HCT116 (cell line): ENCODE data around the gene LRBA. TPM values are rescaled to one million over a fixed set of nuclear protein-coding genes. Genes with fewer than 3 reads are reported as not detected.

ENCODE experiments used
- ATAC-seq: fragments of 200-7000 bp; cut with Tn5 transposase; 2 replicates; pipeline ENCODE4 v1.9.1; 2020; ENCODE audit warnings: mild to moderate bottlenecking, moderate library complexity
- BruUV-seq: library from RNA; stranded (reverse); fragments of 400-500 nt; replicated peaks from 2 replicates; lab custom pipeline; 2021; lab: Mats Ljungman, UMichigan
- CTCF ChIA-PET: fragments of 300-600 bp; sonication (Branson Sonifier 250); formaldehyde crosslinking; loops from one replicate; lab custom pipeline; 2021; ENCODE audit warnings: antibody characterized with exemption; lab: Charles Lee
- POLR2A ChIA-PET: fragments of 300-600, 350-600 bp; sonication (Branson Sonifier 250); formaldehyde crosslinking; loops from one replicate; lab custom pipeline; 2021; ENCODE audit warnings: antibody characterized with exemption; lab: Charles Lee
- RAD21 ChIA-PET, 2 experiments: fragments of 300-600 bp; sonication (Branson Sonifier 250); formaldehyde crosslinking; loops; one replicate each; lab custom pipeline; 2023; ENCODE audit warnings: low total read pairs in 2 of 2; ENCODE audit not compliant: uncharacterized antibody in 2 of 2, unreplicated experiment in 2 of 2, low non-redundant PET in 1 of 2; lab: Charles Lee
- DNase-seq: peaks from one replicate; pipeline ENCODE4 v3.0.0-alpha.2; 2010; ENCODE audit warnings: low read depth, low spot score
- H2AFZ ChIP-seq: fragments of 200-600 bp; shearing (Covaris generic), sonication (generic); 2 replicates; pipeline ENCODE4 v1.6.1; 2017; ENCODE audit warnings: low read depth, mixed run types, mixed read lengths, antibody characterized with exemption, low read length; ENCODE audit not compliant: poor library complexity, severe bottlenecking
- H3K27ac ChIP-seq: 2 replicates; pipeline ENCODE4 v1.5.1; 2012; ENCODE audit warnings: low read depth, low read length
- H3K27me3 ChIP-seq: fragments of 200-600 bp; sonication (generic); 2 replicates; pipeline ENCODE4 v1.6.1; 2016; ENCODE audit warnings: mixed run types, low read length, mixed read lengths; ENCODE audit not compliant: insufficient read depth
- H3K36me3 ChIP-seq, 2 experiments: fragments of 200-500 bp in 1 of 2; fragments of 200-600 bp in 1 of 2; sonication (Bioruptor generic) in 1 of 2; sonication (generic) in 1 of 2; 2 replicates each; pipeline versions ENCODE4 v1.5.1 to v1.6.1; 2014 to 2016; ENCODE audit warnings: low read length in 2 of 2, inconsistent platforms in 1 of 2, mixed read lengths in 1 of 2, mixed run types in 1 of 2; ENCODE audit not compliant: insufficient read depth in 2 of 2, control insufficient read depth in 1 of 2
- H3K4me1 ChIP-seq, 2 experiments: fragments of 200-600 bp in 1 of 2; sonication (generic) in 1 of 2; 2 replicates each; pipeline versions ENCODE4 v1.5.1 to v1.6.1; 2012 to 2017; ENCODE audit warnings: low read length in 2 of 2, inconsistent platforms in 1 of 2, mild to moderate bottlenecking in 1 of 2, mixed read lengths in 1 of 2, mixed run types in 1 of 2, moderate library complexity in 1 of 2; ENCODE audit not compliant: insufficient read depth in 2 of 2, control insufficient read depth in 1 of 2
- H3K4me2 ChIP-seq: fragments of 200-600 bp; sonication (generic); 2 replicates; pipeline ENCODE4 v1.6.1; 2017; ENCODE audit warnings: mixed run types, low read length, mixed read lengths
- H3K4me3 ChIP-seq, 2 experiments: fragments of 200-600 bp in 1 of 2; sonication (generic) in 1 of 2; replicated peaks in 1 of 2; 2 replicates each; pipeline ENCODE4 v1.5.1; 2011 to 2016; ENCODE audit warnings: low read length in 2 of 2, control low read depth in 1 of 2, low read depth in 1 of 2, mild to moderate bottlenecking in 1 of 2, mixed read lengths in 1 of 2, mixed run types in 1 of 2
- H3K79me2 ChIP-seq: fragments of 200-600 bp; sonication (generic); 2 replicates; pipeline ENCODE4 v1.6.1; 2017; ENCODE audit warnings: mild to moderate bottlenecking, mixed run types, low read length, moderate library complexity, mixed read lengths; ENCODE audit not compliant: insufficient read depth
- H3K9ac ChIP-seq: fragments of 200-600 bp; sonication (generic); 2 replicates; pipeline ENCODE4 v1.6.1; 2016; ENCODE audit warnings: low read length, mixed read lengths
- H3K9me2 ChIP-seq: fragments of 200-600 bp; sonication (generic), shearing (Covaris generic); 2 replicates; pipeline ENCODE4 v1.6.1; 2017; ENCODE audit warnings: mixed run types, mild to moderate bottlenecking, moderate library complexity; ENCODE audit not compliant: insufficient read depth
- H3K9me3 ChIP-seq, 2 experiments: fragments of 200-500 bp in 1 of 2; fragments of 200-600 bp in 1 of 2; sonication (Bioruptor generic) in 1 of 2; sonication (generic) in 1 of 2; 2 replicates each; pipeline ENCODE4 v1.6.1; 2014 to 2017; ENCODE audit warnings: low read length in 2 of 2, mixed read lengths in 2 of 2, inconsistent platforms in 1 of 2, low read depth in 1 of 2, mild to moderate bottlenecking in 1 of 2, mixed run types in 1 of 2, moderate library complexity in 1 of 2; ENCODE audit not compliant: control insufficient read depth in 1 of 2, insufficient read depth in 1 of 2
- H4K20me1 ChIP-seq: fragments of 200-600 bp; sonication (generic), shearing (Covaris generic); 2 replicates; pipeline ENCODE4 v1.6.1; 2017; ENCODE audit warnings: mixed run types, mild to moderate bottlenecking, moderate library complexity; ENCODE audit not compliant: insufficient read depth
- CBX3 ChIP-seq: IDR thresholded peaks from 2 replicates; pipeline ENCODE4 v1.6.1; 2012; ENCODE audit warnings: low read depth
- CEBPB ChIP-seq: IDR thresholded peaks from 2 replicates; pipeline ENCODE4 v1.6.1; 2012; ENCODE audit warnings: low read depth
- CTCF ChIP-seq, 3 experiments: fragments of 200-600 bp in 1 of 3; sonication (generic) in 1 of 3; IDR thresholded peaks in 2 of 3; conservative IDR thresholded peaks in 1 of 3; 2 replicates each; pipeline ENCODE4 v1.5.1; 2012 to 2017; ENCODE audit warnings: low read depth in 2 of 3, low read length in 2 of 3, antibody characterized with exemption in 1 of 3, borderline replicate concordance in 1 of 3, control low read depth in 1 of 3, mild to moderate bottlenecking in 1 of 3, mixed read lengths in 1 of 3, mixed run types in 1 of 3, moderate library complexity in 1 of 3; ENCODE audit not compliant: insufficient read depth in 1 of 3
- EGR1 ChIP-seq: IDR thresholded peaks from 2 replicates; pipeline ENCODE4 v1.6.1; 2012; ENCODE audit warnings: low read depth
- ELF1 ChIP-seq: IDR thresholded peaks from 2 replicates; pipeline ENCODE4 v1.6.1; 2012; ENCODE audit warnings: low read depth, borderline replicate concordance
- EZH2 ChIP-seq: fragments of 200-600 bp; sonication (generic); IDR thresholded peaks from 2 replicates; pipeline ENCODE4 v1.6.1; 2017; ENCODE audit warnings: antibody characterized with exemption, mixed run types
- EZH2phosphoT487 ChIP-seq: fragments of 200-600 bp; IDR thresholded peaks from 2 replicates; pipeline ENCODE4 v1.6.1; 2018; ENCODE audit warnings: antibody characterized with exemption, borderline replicate concordance
- FOSL1 ChIP-seq: IDR thresholded peaks from 2 replicates; pipeline ENCODE4 v1.6.1; 2012; ENCODE audit warnings: low read depth
- JUND ChIP-seq: IDR thresholded peaks from 2 replicates; pipeline ENCODE4 v1.6.1; 2012
- POLR2A ChIP-seq: IDR thresholded peaks from 2 replicates; pipeline ENCODE4 v1.7.0; 2011; ENCODE audit warnings: borderline replicate concordance; ENCODE audit not compliant: insufficient read depth, insufficient read length; ENCODE audit errors: extremely low read depth
- POLR2AphosphoS5 ChIP-seq: IDR thresholded peaks from 2 replicates; pipeline ENCODE4 v1.6.1; 2011; ENCODE audit warnings: mild to moderate bottlenecking, low read depth, low read length, moderate library complexity
- RAD21 ChIP-seq: IDR thresholded peaks from 2 replicates; pipeline ENCODE4 v1.6.1; 2012; ENCODE audit warnings: low read depth, mild to moderate bottlenecking
- REST ChIP-seq: IDR thresholded peaks from 2 replicates; pipeline ENCODE4 v1.6.1; 2012; ENCODE audit warnings: low read depth
- SIN3A ChIP-seq: IDR thresholded peaks from 2 replicates; pipeline ENCODE4 v1.6.1; 2012; ENCODE audit warnings: low read depth
- SP1 ChIP-seq: IDR thresholded peaks from 2 replicates; pipeline ENCODE4 v1.6.1; 2012; ENCODE audit warnings: low read depth
- SRF ChIP-seq: IDR thresholded peaks from 2 replicates; pipeline ENCODE4 v1.6.1; 2012; ENCODE audit warnings: low read depth
- TCF7L2 ChIP-seq: IDR thresholded peaks from 2 replicates; pipeline ENCODE4 v1.7.0; 2011; ENCODE audit warnings: borderline replicate concordance, inconsistent platforms; ENCODE audit not compliant: insufficient read depth, insufficient read length; ENCODE audit errors: extremely low read depth
- ZNF274 ChIP-seq: fragments of 200-500 bp; sonication (Bioruptor generic); IDR thresholded peaks from 2 replicates; pipeline ENCODE4 v1.6.1; 2014; ENCODE audit warnings: mild to moderate bottlenecking, low read depth, low read length, inconsistent platforms
- intact Hi-C: fragments of 100-400 bp; cut with micrococcal nuclease; formaldehyde crosslinking; loops from 2 replicates; pipeline ENCODE4 v1.10.0; 2022
- total RNA-seq: library from RNA; stranded (reverse); gene quantifications from one replicate; pipeline ENCODE4 v1.2.1, GENCODE V29; 2021; ENCODE audit not compliant: unreplicated experiment
- TF ChIP-seq, protein P1 (sequence below): IDR thresholded peaks from 2 replicates; pipeline ENCODE4 v1.6.1; 2012
- TF ChIP-seq, protein P2 (sequence below): IDR thresholded peaks from 2 replicates; pipeline ENCODE4 v1.6.1; 2012

The LRBA gene
- total RNA-seq, 1 experiment from 2014 or later, result 79.8 TPM

DNA sequence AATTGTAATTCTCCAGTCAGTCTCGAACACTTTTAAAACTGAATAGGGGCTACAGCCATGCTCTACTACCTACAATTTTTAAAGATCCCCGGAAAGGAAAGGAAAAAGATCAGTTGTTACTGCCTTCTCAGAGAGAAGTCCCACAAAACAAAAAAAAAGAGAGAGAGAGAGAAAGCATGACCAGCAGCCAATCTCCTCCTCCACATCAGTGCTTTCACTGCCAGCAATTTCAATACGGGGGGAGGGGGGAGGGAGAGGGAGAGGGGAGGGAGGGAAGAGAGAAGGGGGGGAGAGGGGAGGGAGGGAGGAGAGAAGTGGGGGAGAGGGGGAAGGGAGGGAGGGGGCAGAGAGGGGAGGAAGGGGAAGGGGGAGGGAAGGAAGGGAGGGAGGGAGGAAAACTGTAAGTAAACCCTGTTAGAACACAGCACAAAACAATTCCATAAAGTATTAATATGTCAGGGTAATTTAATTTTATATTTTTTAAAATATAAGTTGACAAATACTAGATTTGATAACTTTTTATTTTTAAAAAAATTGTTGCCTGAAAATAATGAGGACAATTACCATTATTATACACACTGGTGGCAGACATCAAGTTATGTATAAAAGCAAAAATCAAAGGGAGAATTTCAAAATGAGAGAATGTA lies 108.0 kb downstream of the LRBA start:
- peaks cover 3 to 25% of the 10 kb centered on the region in 2 experiments for H3K36me3 ChIP-seq
- ChIA-PET CTCF (no interaction called here), POLR2A (no interaction called here)

More for the DNA sequence above, 108.0 kb downstream of the LRBA start:
- intact Hi-C loops, result no loop called here
- BruUV-seq, result no TSS peak
- no peak overlapping the region for H3K9ac ChIP-seq
- H4K20me1 ChIP-seq, result no peaks in the 10 kb centered on the region
- H3K4me2 ChIP-seq, result no peak overlapping the region
- no peaks in the 10 kb centered on the region for H3K9me3 ChIP-seq
- no peaks in the 10 kb centered on the region for H3K27me3 ChIP-seq
- ATAC-seq (no peak), DNase-seq (no peak)
- H3K9me2 ChIP-seq, result no peaks in the 10 kb centered on the region
- no peaks in the 10 kb centered on the region; a peak in 1 of 4 replicates for H3K4me1 ChIP-seq
- H3K4me3 ChIP-seq, result no peak overlapping the region
- no peak overlapping the region for H2AFZ ChIP-seq
- H3K79me2 ChIP-seq, result no peaks in the 10 kb centered on the region
- H3K27ac ChIP-seq, result no peak overlapping the region
- RAD21 ChIA-PET, result no interaction called here
- TF ChIP-seq SIN3A (no peak), ZNF274 (no peak), CEBPB (no peak), EGR1 (no peak), POLR2A (no peak), CBX3 (no peak), RAD21 (no peak), SP1 (no peak), CTCF (IDR thresholded peaks at IDR 0.05 in 2 of 3, conservative IDR thresholded peaks at IDR 0.05 in 1 of 3; ENCODE audit: borderline replicate concordance in 1 of 3, insufficient read depth in 1 of 3, low read depth in 2 of 3, low read length in 2 of 3) (no peak), EZH2phosphoT487 (no peak), SRF (no peak), POLR2AphosphoS5 (no peak), TCF7L2 (no peak), FOSL1 (no peak), ELF1 (no peak), REST (no peak), JUND (no peak), EZH2 (no peak)
- TF ChIP-seq, protein P1, sequence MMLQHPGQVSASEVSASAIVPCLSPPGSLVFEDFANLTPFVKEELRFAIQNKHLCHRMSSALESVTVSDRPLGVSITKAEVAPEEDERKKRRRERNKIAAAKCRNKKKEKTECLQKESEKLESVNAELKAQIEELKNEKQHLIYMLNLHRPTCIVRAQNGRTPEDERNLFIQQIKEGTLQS, result no peak
- TF ChIP-seq, protein P2, sequence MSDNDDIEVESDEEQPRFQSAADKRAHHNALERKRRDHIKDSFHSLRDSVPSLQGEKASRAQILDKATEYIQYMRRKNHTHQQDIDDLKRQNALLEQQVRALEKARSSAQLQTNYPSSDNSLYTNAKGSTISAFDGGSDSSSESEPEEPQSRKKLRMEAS, result no peak
